ENCODE measurements around the gene LMNB1. TPM values are rescaled to one million over a fixed set of nuclear protein-coding genes. Genes with fewer than 3 reads are reported as not detected.
"Not testable (repeated sequence)": the region's sequence is repeated elsewhere in the genome, so short reads cannot be mapped to it uniquely, and the experiment has no call there.

Gene LMNB1
- total RNA-seq, 1 donor: 97.5 TPM

GRCh38 chr5:126853541-126854307 lies 76.8 kb downstream of the LMNB1 start:
- not testable (repeated sequence) for DNase-seq (ENCODE audit: low read depth in 2 of 3, low spot score in 2 of 3)

GRCh38 chr5:126854526-126855110 lies 77.7 kb downstream of the LMNB1 start:
- DNase-seq (ENCODE audit: low read depth in 2 of 3, low spot score in 2 of 3): no peak

GRCh38 chr5:126855266-126855665 lies 78.3 kb downstream of the LMNB1 start:
- no peak for DNase-seq (ENCODE audit: low read depth in 2 of 3, low spot score in 2 of 3)

- DNase-seq (ENCODE audit: low read depth in 2 of 3, low spot score in 2 of 3): no peak
These were observed 80.8 kb downstream of the LMNB1 start for GRCh38 chr5:126857472-126858410.

- DNase-seq (ENCODE audit: low read depth in 2 of 3, low spot score in 2 of 3): no peak
These were observed 81.5 kb downstream of the LMNB1 start for GRCh38 chr5:126858441-126858840.

- no peak for DNase-seq (ENCODE audit: low read depth in 2 of 3, low spot score in 2 of 3)
These were observed 86.5 kb downstream of the LMNB1 start for GRCh38 chr5:126863402-126863801.

- no peak for DNase-seq (ENCODE audit: low read depth in 2 of 3, low spot score in 2 of 3)
These were observed 87.2 kb downstream of the LMNB1 start for GRCh38 chr5:126864042-126864688.

GRCh38 chr5:126865299-126865698 lies 88.4 kb downstream of the LMNB1 start:
- DNase-seq (ENCODE audit: low read depth in 2 of 3, low spot score in 2 of 3): no peak

- no peak for DNase-seq (ENCODE audit: low read depth in 2 of 3, low spot score in 2 of 3)
These were observed 90.1 kb downstream of the LMNB1 start for GRCh38 chr5:126866851-126867636.

- DNase-seq (ENCODE audit: low read depth in 2 of 3, low spot score in 2 of 3): no peak
These were observed 91.5 kb downstream of the LMNB1 start for GRCh38 chr5:126868338-126869004.

GRCh38 chr5:126869005-126869451 lies 92.1 kb downstream of the LMNB1 start:
- DNase-seq (ENCODE audit: low read depth in 2 of 3, low spot score in 2 of 3): peak in 1 of 3 donors; percentile 31

- no peak for DNase-seq (ENCODE audit: low read depth in 2 of 3, low spot score in 2 of 3)
These were observed 94.5 kb downstream of the LMNB1 start for GRCh38 chr5:126871441-126871840.

- no peak for DNase-seq (ENCODE audit: low read depth in 2 of 3, low spot score in 2 of 3)
These were observed 95.8 kb downstream of the LMNB1 start for GRCh38 chr5:126872561-126873354.

- DNase-seq (ENCODE audit: low read depth in 2 of 3, low spot score in 2 of 3): no peak
These were observed 98.4 kb downstream of the LMNB1 start for GRCh38 chr5:126875303-126875785.

GRCh38 chr5:126877602-126878001 lies 100.7 kb downstream of the LMNB1 start:
- DNase-seq (ENCODE audit: low read depth in 2 of 3, low spot score in 2 of 3): no peak

- DNase-seq (ENCODE audit: low read depth in 2 of 3, low spot score in 2 of 3): no peak
These were observed 101.1 kb downstream of the LMNB1 start for GRCh38 chr5:126878085-126878484.

- DNase-seq (ENCODE audit: low read depth in 2 of 3, low spot score in 2 of 3): no peak
These were observed 101.7 kb downstream of the LMNB1 start for GRCh38 chr5:126878634-126879033.

GRCh38 chr5:126881821-126882600 lies 105.1 kb downstream of the LMNB1 start:
- DNase-seq (ENCODE audit: low read depth in 2 of 3, low spot score in 2 of 3): no peak
